AG09319 (cell line): ENCODE measurements around the gene TMEM213.

ENCODE experiments used
- DNase-seq: peaks from one replicate; pipeline ENCODE4 v3.0.0-alpha.2; 2010; ENCODE audit warnings: low read depth; ENCODE audit errors: extremely low read depth
- TF ChIP-seq, protein P1 (sequence below): IDR thresholded peaks from 2 replicates; pipeline ENCODE4 v1.5.1; 2011; ENCODE audit warnings: low read depth, mild to moderate bottlenecking, inconsistent platforms, low read length, moderate library complexity

Gene TMEM213

GRCh38 chr7:138853448-138853847 is 55.7 kb downstream of the TMEM213 start:
- DNase-seq: no peak
- TF ChIP-seq, protein P1, sequence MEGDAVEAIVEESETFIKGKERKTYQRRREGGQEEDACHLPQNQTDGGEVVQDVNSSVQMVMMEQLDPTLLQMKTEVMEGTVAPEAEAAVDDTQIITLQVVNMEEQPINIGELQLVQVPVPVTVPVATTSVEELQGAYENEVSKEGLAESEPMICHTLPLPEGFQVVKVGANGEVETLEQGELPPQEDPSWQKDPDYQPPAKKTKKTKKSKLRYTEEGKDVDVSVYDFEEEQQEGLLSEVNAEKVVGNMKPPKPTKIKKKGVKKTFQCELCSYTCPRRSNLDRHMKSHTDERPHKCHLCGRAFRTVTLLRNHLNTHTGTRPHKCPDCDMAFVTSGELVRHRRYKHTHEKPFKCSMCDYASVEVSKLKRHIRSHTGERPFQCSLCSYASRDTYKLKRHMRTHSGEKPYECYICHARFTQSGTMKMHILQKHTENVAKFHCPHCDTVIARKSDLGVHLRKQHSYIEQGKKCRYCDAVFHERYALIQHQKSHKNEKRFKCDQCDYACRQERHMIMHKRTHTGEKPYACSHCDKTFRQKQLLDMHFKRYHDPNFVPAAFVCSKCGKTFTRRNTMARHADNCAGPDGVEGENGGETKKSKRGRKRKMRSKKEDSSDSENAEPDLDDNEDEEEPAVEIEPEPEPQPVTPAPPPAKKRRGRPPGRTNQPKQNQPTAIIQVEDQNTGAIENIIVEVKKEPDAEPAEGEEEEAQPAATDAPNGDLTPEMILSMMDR: no peak

DNA sequence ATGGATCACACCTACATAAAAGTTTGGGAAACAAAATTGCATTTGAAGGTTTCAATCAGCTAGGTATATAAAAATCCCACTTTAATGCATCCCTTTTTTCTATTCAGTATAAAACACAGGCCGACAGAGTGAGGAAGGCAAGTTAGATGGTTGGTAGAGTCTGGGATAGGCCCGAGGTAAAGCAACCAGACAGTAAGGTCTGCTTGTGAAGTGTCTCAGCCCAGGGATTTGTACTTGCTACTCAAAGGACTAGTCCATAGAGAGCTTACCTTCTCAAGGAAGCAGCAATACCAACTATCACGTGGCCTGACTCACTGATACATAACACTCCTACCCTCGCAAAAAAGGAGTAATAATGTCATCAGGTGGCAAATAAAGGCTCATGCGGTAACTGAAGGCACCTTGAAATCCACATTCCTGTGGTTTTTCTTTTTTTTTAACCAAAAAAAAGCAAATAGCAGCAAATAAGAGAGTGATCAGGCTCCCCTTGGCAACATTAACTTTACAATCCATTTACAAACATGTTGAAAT is 56.4 kb downstream of the TMEM213 start:
- no peak for DNase-seq

DNA sequence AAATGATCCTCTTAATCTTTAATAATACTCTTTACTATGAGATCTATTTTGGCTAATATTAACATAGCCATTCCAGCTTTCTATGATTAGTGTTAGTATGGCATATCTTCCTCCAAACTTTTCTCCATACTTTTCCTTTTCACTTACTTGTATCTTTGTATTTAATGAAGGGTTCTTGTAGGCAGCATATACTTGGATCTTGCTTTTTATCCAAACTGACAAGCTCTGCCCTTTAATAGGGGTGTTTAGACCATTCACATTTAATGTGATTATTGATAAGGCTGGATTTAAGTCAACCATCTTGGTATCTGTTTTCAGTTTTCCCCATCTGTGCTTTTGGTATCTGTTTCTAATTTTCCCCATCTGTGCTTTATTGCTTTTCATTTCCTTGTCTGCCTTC is 59.9 kb downstream of the TMEM213 start:
- TF ChIP-seq, protein P1: no peak

More for the DNA sequence above, 56.4 kb downstream of the TMEM213 start:
- TF ChIP-seq, protein P1: no peak

GRCh38 chr7:138861051-138861450 is 63.3 kb downstream of the TMEM213 start:
- TF ChIP-seq, protein P1: no peak
- DNase-seq: no peak

More for the DNA sequence above, 59.9 kb downstream of the TMEM213 start:
- DNase-seq: no peak

- TF ChIP-seq, protein P1: no peak
- no peak for DNase-seq
Observed at GRCh38 chr7:138863931-138864330, 66.1 kb downstream of the TMEM213 start.

DNA sequence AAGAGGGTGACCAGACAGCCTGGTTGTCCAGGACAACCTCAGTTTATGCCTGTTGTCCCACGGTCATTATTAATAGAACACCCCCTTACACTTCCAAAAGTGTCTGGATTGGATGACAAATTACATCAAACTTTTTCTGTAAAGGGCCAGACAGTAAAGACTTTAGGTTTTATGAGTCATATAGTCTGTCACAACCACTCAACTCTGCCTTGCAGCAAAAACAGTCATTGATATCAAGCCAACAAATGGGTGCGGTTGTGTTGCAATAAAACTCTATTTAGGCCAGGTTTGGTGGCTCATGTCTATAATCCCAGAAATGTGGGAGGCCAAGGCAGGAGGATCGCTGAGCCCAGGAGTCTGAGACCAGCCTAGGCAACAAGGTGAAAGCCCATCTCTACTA is 66.9 kb downstream of the TMEM213 start:
- DNase-seq: no peak
- TF ChIP-seq, protein P1: no peak

DNA sequence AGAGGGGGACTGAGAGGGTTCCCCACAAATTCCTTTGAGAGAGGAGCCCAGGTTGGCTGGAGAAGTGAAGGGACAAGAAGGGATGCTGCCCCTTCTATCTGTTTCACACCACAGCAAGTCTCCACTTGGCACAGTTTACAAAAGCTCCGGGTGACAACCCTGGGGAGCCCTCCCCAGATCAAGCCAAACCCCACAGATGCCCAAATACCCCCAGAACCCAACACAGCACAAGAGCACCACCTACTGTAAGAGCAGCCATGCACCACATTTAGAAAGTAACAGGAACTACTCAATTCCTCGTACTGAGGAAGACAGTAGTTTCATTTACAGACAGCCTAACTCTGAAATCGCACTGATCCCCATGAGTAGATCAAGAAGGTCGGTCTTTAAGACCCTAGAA is 68.0 kb downstream of the TMEM213 start:
- DNase-seq: no peak
- TF ChIP-seq, protein P1: no peak; the same call in none of the 2 replicates
